Chondrocyte (in vitro differentiated cells): ENCODE data around the gene MYZAP. TPM values are rescaled to one million over a fixed set of nuclear protein-coding genes. Genes with fewer than 3 reads are reported as not detected.

Experiments used
- DNase-seq: peaks from one replicate; pipeline ENCODE4 v3.0.0; 2021; ENCODE audit warnings: mixed read lengths, low spot score
- H3K27ac Mint-ChIP-seq: one replicate; pipeline ENCODE4 v1.8.0; 2021; ENCODE audit warnings: mild to moderate bottlenecking, moderate library complexity, mixed read lengths; ENCODE audit not compliant: unreplicated experiment
- H3K27me3 Mint-ChIP-seq: 2 replicates; pipeline ENCODE4 v1.8.0; 2021; ENCODE audit warnings: low read depth, mixed read lengths
- H3K36me3 Mint-ChIP-seq: 2 replicates; pipeline ENCODE4 v1.8.0; 2021; ENCODE audit warnings: low read depth, mixed read lengths
- H3K4me1 Mint-ChIP-seq: 2 replicates; pipeline ENCODE4 v1.8.0; 2021; ENCODE audit warnings: low read depth, mild to moderate bottlenecking, mixed read lengths
- H3K4me3 Mint-ChIP-seq: one replicate; pipeline ENCODE4 v1.8.0; 2021; ENCODE audit warnings: mild to moderate bottlenecking, moderate library complexity, mixed read lengths; ENCODE audit not compliant: unreplicated experiment
- H3K9me3 Mint-ChIP-seq: 2 replicates; pipeline ENCODE4 v1.8.0; 2021; ENCODE audit warnings: low read depth, mixed read lengths
- total RNA-seq: library from RNA; stranded (reverse); gene quantifications from 3 replicates; pipeline ENCODE4 v1.2.1, GENCODE V29; 2021
- TF ChIP-seq, protein P1 (sequence below): fragments of 200-600 bp; sonication (generic); IDR thresholded peaks from 2 replicates; pipeline ENCODE4 v1.5.0; 2021; ENCODE audit warnings: antibody characterized with exemption, mild to moderate bottlenecking, moderate library complexity

Gene MYZAP
- total RNA-seq, 1 donor from 2014 or later, result 0.17 TPM

DNA sequence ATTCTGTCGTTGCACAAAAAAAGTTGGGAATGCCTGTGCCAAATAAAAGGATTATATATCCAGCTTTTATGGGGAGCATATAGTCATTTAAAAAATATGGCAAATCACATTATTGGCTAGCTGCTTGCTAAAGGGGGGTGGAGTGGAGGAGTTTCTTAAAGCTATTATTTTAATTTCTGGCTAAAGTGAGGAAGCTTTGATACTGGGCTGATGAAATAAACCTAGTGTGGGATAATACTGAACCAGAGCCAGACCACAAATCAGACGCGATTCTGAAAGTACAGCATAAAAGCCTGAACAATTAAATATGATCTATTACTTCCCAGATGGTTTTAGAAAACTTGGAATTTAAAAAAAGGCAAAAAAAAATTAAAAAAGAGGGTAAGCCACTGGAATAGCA, 129.2 kb downstream of the MYZAP start:
- TF ChIP-seq, protein P1, sequence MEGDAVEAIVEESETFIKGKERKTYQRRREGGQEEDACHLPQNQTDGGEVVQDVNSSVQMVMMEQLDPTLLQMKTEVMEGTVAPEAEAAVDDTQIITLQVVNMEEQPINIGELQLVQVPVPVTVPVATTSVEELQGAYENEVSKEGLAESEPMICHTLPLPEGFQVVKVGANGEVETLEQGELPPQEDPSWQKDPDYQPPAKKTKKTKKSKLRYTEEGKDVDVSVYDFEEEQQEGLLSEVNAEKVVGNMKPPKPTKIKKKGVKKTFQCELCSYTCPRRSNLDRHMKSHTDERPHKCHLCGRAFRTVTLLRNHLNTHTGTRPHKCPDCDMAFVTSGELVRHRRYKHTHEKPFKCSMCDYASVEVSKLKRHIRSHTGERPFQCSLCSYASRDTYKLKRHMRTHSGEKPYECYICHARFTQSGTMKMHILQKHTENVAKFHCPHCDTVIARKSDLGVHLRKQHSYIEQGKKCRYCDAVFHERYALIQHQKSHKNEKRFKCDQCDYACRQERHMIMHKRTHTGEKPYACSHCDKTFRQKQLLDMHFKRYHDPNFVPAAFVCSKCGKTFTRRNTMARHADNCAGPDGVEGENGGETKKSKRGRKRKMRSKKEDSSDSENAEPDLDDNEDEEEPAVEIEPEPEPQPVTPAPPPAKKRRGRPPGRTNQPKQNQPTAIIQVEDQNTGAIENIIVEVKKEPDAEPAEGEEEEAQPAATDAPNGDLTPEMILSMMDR, result no peak
- H3K4me1 Mint-ChIP-seq, result peaks cover 13% of the 10 kb centered on the region
- no peaks in the 10 kb centered on the region for H3K27me3 Mint-ChIP-seq
- H3K4me3 Mint-ChIP-seq, result no peak overlapping the region
- peaks cover 9% of the 10 kb centered on the region for H3K9me3 Mint-ChIP-seq
- DNase-seq, result no peak
- no peak overlapping the region for H3K27ac Mint-ChIP-seq
- peaks cover 12% of the 10 kb centered on the region for H3K36me3 Mint-ChIP-seq

DNA sequence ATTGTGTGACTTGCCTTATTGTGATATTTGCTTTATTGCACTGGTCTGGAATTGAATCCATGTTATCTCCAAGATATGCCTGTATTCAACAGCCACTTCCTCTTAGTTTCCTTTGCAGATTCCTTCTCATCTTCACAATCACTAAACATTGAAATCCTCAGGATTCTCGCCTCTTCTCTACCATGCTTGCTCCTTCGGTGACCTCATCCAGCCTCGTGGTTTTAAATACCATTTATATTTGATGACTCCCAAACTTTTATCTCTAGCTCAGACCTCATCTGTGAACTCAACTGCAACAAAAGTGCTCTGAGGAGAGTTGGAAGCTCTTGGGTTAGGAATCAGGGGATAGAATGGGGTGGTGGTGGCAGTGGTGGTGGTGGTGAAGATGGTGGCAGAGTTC, 134.7 kb downstream of the MYZAP start:
- DNase-seq, result no peak
- Mint-ChIP-seq H3K9me3 (peaks cover 6% of the 10 kb centered on the region), H3K4me3 (no peak overlapping the region), H3K27me3 (no peaks in the 10 kb centered on the region), H3K36me3 (peaks cover 3% of the 10 kb centered on the region), H3K27ac (no peak overlapping the region), H3K4me1 (peaks cover 14% of the 10 kb centered on the region)
- TF ChIP-seq, protein P1, result no peak

DNA sequence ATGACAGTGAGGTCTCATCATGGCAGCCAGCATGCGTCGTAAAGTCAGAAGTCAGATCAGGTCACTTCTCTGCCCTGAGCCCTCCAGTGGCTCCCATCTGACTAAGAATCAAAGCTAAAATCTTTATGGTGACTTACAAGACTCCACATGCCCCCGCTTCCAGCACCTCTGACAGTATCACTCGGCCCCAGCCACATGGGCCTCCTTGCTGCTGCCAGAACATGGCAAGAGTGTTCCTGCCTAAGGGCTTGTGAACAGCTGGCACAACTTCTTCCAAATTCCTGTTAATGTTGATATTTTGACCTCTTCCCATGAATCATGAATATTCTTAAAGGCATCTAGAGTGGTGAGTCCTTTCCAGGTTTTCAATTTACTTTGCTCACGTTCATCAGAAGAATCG, 135.3 kb downstream of the MYZAP start:
- H3K4me1 Mint-ChIP-seq, result peaks cover 14% of the 10 kb centered on the region
- DNase-seq, result no peak
- peaks cover 6% of the 10 kb centered on the region for H3K9me3 Mint-ChIP-seq
- H3K27ac Mint-ChIP-seq, result no peak overlapping the region
- peaks cover 3% of the 10 kb centered on the region for H3K36me3 Mint-ChIP-seq
- H3K27me3 Mint-ChIP-seq, result no peaks in the 10 kb centered on the region
- TF ChIP-seq, protein P1, result no peak
- H3K4me3 Mint-ChIP-seq, result no peak overlapping the region

DNA sequence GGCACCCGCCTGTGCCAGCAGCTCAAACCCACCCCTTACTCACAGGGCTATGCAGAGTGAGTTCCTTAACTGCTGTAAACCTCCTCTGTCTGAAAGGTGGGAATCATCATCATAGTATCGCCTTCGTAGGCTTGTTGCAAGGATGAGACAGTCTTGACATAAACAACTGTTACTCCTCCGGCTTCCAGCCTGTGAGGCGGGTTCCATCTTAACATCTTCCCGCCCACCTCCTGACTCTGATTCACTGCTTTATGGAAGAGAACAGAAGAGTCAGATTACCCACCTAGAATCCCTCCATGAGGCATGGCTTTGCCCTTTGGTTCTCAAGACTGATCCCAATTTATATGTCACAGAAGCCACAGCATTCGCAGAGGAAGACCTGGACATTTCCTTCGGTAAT, 136.7 kb downstream of the MYZAP start:
- Mint-ChIP-seq H3K4me1 (peaks cover 22% of the 10 kb centered on the region), H3K9me3 (peaks cover 6% of the 10 kb centered on the region), H3K4me3 (no peak overlapping the region), H3K27ac (no peak overlapping the region), H3K27me3 (no peaks in the 10 kb centered on the region), H3K36me3 (peaks cover 3% of the 10 kb centered on the region)
- TF ChIP-seq, protein P1, result no peak
- DNase-seq, result no peak

DNA sequence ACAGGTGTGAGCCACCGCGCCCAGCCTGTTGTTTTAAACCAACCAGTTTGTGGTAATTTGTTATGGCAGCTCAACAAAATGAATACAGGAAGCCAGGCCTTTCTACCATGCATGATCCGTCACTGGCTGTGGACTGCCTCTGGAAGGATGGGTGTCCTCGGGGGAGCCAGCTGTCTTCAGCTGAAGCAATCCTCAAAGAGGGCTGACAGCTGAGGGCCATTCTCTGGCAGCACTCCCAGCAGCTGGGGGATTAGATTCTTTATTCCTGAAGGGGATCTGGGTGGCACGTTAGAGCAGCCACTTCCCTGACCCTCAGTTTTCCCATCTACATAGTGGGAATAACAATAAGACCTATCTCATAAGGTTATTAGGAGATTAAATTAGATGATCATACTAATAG, 139.2 kb downstream of the MYZAP start:
- Mint-ChIP-seq H3K4me3 (no peak overlapping the region), H3K4me1 (peaks cover 29% of the 10 kb centered on the region), H3K27ac (no peak overlapping the region), H3K9me3 (no peaks in the 10 kb centered on the region), H3K27me3 (no peaks in the 10 kb centered on the region), H3K36me3 (no peaks in the 10 kb centered on the region)
- DNase-seq, result no peak
- TF ChIP-seq, protein P1, result no peak
